H1 (cell line): ENCODE measurements around the gene LCE3B. TPM values are rescaled to one million over a fixed set of nuclear protein-coding genes. Genes with fewer than 3 reads are reported as not detected.

Experiments
- CREB1 ChIP-seq: IDR thresholded peaks from 2 replicates; pipeline ENCODE4 v1.6.1; 2012; ENCODE audit warnings: inconsistent platforms
- SP2 ChIP-seq: IDR thresholded peaks from 2 replicates; pipeline ENCODE4 v1.6.1; 2012; ENCODE audit warnings: mild to moderate bottlenecking, low read length, inconsistent platforms
- polyA plus RNA-seq, 7 experiments: library from polyadenylated mRNA; depleted of rRNA in 3 of 7; stranded (reverse) in 5 of 7; unstranded in 2 of 7; fragments of >200 nt in 5 of 7; fragments of 200-250 nt in 2 of 7; gene quantifications; 1 replicate in 5 of 7; 2 replicates in 1 of 7; 4 replicates in 1 of 7; pipeline versions ENCODE4 v1.2.1 to v1.2.3, GENCODE V29; 2011 to 2013; ENCODE audit warnings: missing spikeins in 2 of 7, mixed read lengths in 2 of 7
- total RNA-seq: library from RNA; stranded (reverse); fragmentation: NEBNext Ultra II Directional; extraction: Animal tissue kit (Norgen Biotek cat#: 25700); gene quantifications from 2 replicates; pipeline ENCODE4 v1.2.1, GENCODE V29; 2021
- TF ChIP-seq, protein P1 (sequence below): fragments of 300-600 bp; sonication (generic); IDR thresholded peaks from 2 replicates; pipeline ENCODE4 v1.7.1; 2012; ENCODE audit warnings: low read length, moderate library complexity, mild to moderate bottlenecking, inconsistent platforms; ENCODE audit not compliant: insufficient replicate concordance

The LCE3B gene
- total and polyA plus RNA-seq, 2 of the 8 experiments (the other 6 are each of a cell fraction or from before 2014, with no cell fraction given), result not detected

DNA sequence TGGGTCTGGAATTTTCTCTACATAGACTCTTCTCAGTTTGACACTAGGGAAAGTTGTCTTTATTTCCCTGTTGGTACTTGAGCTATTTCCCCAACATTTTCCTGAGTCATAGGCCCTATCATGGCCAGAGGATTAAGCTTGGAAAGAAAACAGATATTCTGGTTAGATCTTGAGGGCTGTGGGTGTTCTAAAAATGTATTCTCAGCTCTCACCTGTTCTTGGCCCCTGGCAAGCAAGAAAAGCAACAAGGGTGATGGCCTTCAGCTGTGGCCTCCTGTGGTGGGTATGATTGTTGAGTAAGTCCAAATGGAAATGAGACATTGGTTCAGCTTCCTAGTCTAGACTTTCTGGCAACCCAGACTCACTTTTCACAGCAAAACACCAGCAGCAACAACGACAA is 26.7 kb downstream of the LCE3B start (continued):
- TF ChIP-seq, protein P1, sequence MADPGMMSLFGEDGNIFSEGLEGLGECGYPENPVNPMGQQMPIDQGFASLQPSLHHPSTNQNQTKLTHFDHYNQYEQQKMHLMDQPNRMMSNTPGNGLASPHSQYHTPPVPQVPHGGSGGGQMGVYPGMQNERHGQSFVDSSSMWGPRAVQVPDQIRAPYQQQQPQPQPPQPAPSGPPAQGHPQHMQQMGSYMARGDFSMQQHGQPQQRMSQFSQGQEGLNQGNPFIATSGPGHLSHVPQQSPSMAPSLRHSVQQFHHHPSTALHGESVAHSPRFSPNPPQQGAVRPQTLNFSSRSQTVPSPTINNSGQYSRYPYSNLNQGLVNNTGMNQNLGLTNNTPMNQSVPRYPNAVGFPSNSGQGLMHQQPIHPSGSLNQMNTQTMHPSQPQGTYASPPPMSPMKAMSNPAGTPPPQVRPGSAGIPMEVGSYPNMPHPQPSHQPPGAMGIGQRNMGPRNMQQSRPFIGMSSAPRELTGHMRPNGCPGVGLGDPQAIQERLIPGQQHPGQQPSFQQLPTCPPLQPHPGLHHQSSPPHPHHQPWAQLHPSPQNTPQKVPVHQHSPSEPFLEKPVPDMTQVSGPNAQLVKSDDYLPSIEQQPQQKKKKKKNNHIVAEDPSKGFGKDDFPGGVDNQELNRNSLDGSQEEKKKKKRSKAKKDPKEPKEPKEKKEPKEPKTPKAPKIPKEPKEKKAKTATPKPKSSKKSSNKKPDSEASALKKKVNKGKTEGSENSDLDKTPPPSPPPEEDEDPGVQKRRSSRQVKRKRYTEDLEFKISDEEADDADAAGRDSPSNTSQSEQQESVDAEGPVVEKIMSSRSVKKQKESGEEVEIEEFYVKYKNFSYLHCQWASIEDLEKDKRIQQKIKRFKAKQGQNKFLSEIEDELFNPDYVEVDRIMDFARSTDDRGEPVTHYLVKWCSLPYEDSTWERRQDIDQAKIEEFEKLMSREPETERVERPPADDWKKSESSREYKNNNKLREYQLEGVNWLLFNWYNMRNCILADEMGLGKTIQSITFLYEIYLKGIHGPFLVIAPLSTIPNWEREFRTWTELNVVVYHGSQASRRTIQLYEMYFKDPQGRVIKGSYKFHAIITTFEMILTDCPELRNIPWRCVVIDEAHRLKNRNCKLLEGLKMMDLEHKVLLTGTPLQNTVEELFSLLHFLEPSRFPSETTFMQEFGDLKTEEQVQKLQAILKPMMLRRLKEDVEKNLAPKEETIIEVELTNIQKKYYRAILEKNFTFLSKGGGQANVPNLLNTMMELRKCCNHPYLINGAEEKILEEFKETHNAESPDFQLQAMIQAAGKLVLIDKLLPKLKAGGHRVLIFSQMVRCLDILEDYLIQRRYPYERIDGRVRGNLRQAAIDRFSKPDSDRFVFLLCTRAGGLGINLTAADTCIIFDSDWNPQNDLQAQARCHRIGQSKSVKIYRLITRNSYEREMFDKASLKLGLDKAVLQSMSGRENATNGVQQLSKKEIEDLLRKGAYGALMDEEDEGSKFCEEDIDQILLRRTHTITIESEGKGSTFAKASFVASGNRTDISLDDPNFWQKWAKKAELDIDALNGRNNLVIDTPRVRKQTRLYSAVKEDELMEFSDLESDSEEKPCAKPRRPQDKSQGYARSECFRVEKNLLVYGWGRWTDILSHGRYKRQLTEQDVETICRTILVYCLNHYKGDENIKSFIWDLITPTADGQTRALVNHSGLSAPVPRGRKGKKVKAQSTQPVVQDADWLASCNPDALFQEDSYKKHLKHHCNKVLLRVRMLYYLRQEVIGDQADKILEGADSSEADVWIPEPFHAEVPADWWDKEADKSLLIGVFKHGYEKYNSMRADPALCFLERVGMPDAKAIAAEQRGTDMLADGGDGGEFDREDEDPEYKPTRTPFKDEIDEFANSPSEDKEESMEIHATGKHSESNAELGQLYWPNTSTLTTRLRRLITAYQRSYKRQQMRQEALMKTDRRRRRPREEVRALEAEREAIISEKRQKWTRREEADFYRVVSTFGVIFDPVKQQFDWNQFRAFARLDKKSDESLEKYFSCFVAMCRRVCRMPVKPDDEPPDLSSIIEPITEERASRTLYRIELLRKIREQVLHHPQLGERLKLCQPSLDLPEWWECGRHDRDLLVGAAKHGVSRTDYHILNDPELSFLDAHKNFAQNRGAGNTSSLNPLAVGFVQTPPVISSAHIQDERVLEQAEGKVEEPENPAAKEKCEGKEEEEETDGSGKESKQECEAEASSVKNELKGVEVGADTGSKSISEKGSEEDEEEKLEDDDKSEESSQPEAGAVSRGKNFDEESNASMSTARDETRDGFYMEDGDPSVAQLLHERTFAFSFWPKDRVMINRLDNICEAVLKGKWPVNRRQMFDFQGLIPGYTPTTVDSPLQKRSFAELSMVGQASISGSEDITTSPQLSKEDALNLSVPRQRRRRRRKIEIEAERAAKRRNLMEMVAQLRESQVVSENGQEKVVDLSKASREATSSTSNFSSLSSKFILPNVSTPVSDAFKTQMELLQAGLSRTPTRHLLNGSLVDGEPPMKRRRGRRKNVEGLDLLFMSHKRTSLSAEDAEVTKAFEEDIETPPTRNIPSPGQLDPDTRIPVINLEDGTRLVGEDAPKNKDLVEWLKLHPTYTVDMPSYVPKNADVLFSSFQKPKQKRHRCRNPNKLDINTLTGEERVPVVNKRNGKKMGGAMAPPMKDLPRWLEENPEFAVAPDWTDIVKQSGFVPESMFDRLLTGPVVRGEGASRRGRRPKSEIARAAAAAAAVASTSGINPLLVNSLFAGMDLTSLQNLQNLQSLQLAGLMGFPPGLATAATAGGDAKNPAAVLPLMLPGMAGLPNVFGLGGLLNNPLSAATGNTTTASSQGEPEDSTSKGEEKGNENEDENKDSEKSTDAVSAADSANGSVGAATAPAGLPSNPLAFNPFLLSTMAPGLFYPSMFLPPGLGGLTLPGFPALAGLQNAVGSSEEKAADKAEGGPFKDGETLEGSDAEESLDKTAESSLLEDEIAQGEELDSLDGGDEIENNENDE, result no peak
- TF ChIP-seq CREB1 (no peak), SP2 (no peak)
